Raji (cell line): ENCODE results near the gene NKRF.
A peak's percentile ranks its signal among the peaks of the same experiment; 100 is the strongest.

Experiments
- POLR2A ChIP-seq: IDR thresholded peaks from 2 replicates; pipeline ENCODE4 v1.6.1; 2011; ENCODE audit warnings: low read depth, low read length, control low read depth; ENCODE audit not compliant: insufficient read depth

The NKRF gene

DNA sequence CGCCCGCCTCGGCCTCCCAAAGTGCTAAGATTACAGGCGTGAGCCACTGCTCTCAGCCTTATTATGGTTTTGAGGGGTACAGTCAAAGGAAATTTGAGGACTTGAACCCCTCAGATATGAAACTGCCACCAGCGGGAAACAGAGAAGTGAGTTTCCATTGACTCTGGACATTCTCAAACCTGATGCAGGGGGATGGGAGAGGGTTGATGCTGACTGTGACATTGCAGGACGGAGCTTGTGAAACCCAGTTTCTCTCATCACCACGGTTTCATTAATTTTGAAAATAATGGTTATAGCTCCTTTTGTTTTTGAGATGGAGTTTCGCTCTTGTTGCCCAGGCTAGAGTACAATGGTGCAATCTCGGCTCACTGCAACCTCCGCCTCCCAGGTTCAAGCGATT, 18.2 kb upstream of the NKRF start:
- TF ChIP-seq POLR2A, result no peak

DNA sequence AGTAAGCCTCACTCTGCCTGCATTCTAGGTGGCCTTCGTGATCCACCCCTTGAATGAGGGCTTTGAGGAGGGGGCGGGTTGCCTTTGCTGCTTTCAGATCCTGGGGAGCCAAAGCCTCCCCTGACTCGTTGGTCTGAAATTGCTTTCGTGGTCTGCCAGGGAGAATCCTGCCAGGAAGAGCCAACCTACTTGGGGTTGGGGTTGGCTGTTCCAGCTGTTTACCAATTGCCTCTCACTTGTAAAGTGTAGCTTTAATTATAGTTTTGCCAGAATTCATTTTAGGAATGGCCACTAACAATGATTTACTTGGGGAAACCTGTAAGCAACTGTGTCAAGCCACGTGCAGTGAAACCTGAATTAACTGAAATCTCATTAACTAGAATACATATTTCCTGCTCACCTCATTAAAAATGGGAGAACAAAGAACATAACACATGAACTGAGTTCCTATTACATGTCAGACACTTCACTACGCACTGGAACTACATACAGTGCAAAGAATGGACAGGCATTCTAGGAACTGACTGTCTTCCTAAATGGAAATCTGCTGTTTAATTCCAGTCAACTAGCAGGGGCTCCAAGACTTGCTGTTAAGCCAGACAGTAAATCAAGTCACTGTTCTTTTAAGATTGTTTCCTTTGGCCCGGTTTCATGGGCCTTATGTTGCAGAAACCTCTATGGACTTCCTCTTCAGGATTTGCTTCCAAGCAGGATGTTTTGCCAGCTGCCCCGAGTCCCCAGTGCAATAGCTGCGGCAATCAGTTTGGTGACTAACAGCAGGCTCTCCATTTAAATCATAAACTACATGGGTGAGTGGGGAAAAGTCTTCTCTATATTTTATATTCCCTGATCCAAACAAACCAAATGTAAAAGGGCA, 16.4 kb upstream of the NKRF start:
- no peak for TF ChIP-seq POLR2A

DNA sequence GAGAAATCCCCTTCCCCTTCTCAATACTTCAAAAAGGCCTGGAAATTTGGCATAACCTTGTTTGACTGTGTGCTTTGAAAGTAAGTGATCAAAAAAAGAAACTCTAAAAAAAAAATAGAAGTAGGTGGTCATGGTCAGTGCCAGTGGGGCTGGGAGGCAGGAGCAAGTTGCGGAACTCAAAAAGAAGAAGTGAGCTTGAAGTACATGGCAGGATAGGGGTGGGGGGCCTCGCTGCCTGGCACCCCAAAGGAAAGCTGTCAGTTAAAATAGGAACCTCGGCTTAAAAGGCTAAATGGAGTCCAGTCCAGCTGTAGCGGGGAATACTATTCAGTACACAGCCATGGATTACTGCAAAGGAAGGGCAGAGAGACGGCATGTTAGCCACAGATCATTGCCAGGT, 12.2 kb upstream of the NKRF start:
- TF ChIP-seq POLR2A, result no peak

DNA sequence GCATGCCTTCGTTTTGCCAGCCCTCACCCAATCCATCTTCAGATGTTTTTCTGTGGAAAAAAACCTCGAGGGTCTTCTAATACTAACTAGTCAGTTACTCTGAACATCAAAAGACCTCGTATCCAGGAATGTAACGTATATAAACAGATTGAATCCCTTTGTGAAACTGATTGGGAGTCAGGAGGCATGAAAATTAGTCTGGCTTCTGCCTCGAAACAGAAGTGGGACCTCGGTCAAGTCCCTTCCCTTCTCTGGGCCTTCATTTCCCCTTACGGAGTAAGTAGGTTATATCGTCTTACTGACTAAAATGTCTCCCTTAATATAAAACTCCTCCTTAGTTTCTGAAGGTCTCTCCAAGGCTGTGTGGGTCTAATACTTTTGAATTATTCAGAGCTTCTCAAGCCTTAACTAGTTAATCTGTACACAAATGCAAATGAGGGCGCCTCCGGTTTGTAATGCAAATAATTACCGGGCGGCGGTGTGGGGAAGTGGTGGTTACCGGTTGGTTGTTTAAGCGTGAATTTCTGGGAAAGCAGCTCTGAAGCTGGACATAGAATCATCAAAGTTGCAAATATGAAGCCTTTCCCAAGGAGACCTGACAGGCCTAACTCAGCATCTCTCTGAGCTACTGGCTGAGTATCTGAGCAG, 11.4 kb upstream of the NKRF start:
- TF ChIP-seq POLR2A, result no peak

DNA sequence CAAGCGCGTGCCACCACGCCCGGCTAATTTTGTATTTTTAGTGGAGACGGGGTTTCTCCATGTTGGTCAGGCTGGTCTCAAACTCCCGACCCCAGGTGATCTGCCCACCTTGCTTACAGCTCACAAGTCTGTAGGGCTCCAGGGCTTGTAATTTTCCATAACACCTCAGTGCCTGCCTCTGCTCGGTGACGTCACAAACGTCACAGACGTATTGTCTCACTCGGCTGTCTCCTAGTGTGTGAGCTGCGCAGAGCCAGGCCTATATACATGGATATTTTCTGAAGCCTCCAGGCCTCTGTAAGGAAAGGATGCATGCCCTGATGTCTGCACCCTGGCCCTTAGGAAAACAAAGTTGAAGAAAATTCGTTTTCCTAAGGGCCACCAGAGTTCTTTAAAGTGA, 8.6 kb upstream of the NKRF start:
- no peak for TF ChIP-seq POLR2A

DNA sequence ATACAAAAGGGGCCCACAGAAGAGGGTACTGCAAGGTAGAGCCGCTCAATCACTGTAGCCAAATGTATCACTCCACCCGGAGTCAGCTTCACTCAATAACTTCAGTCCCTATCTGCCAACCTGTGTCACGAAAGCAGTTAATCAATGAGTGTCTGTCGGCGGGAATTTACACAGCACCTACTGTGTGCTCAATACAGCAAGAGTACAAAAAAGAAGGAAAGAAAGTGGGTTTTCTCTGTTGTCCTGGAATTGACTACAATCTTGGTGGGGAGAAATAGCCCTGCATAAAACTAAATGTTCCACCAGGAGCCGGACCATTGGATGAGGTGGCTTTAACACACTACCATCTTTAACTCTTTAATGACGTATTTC, 780 bp upstream of the NKRF start:
- no peak for TF ChIP-seq POLR2A

DNA sequence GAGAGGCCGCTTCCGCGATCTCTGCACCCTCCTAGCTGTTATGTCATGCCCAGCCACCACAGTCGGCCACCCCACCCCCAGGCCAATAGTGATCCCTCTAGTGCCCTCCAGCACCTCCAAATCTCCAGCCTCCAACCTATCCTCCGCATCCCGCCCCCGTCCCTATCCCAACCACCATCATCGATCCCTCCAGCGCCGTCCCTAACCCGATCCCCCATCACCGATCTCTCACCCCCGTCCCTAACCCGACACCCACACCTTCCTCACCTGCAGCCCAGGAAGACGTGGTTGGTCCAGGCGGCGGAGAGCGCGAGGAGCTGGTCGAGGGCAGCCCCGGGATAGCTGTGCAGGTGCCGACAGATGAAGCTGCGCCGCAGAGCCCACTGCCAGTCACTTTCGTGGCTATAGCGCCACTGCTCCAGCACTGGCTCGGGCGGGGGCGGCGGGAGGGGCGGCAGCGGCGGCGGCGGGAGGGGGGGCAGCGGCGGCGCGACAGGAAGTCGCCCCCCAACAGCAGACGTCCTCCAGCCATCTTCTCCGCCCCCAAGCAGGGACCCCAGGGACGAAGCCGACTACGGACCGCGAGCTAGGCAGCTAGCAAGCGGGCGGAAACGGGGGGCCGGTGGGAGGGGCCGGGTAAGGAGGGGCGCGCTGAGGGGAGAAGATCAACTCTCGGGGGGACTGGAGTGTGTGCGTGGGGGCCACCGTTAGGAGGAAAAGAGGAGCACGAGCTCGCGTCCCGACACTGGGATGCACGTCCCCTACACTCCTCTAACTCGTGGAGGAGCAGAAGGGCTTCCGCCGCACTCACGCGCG, 552 bp downstream of the NKRF start:
- TF ChIP-seq POLR2A, result no peak

DNA sequence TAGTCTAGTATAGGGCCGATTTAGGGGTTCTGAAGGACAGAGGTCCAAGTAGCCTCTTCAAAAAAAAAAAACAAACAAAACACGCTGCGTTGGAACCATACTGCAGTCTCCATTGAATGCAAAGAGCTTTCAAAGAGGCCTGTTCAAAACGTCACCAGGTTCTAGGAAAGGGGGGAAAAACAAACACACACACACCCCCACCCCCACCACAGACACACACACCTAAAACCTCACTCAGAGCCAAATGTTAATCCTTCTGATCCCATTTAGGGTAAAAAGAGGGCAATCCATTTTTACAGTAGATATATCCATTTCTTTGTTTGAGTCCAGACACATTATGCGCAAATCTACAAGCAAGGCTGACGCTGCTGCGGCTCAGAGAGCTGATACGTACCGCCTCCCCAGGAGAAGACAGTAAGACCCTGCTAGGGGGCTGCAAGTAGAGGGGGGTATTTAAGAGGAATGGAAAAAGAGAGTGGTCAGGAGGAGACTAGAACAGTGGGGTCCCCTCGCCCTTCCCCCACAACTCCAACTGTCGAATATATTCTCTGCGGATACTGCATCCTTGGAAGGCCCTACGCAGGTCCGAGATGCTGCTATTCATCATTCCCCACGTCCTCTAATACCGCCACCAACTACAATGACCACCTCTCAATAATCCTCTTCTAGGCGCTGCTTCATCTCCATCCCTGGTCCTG, 1.3 kb downstream of the NKRF start:
- no peak for TF ChIP-seq POLR2A

DNA sequence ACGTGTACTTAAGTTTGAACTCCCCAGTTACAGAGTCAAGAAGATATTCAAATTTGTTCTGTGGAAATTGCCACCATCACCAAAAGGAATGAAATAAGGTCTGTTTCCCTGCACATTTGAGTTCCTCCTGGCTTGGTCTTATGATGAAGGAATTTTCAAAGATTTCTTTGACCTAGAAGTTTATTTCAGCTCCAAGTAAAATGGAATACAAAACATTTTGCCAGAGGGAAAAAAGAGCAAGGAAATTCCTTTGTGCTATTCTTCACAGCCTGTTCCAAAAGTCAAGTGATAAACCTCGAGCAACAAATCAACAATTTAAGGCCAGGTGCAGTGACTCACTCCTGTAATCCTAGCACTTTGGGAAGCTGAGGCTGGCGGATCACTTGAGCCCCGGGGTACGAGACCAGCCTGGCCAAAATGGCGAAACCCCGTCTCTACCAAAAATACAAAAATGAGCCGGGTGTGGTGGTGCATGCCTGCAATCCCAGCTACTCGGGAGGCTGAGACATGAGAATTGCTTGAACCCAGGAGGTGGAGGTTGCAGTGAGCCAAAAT, 3.4 kb downstream of the NKRF start:
- no peak for TF ChIP-seq POLR2A

DNA sequence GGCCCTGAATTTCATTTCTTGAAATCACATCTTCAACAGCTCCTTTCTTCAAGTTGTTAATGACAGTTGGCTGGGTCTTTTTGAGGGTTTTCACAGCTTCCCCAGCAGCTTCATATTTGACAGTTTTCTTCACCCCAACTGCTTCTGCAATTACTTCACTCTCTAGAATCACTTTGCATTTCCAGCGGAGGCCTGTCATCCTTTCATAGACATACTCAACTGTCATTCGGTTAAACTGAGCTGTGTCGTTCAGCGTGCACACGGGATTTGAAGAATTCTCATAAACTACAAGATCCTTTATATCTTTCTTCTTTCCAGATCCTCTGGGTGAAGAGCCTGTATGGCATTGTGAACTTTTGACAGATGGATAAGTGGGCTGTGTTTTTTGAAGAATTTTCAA, 16.4 kb downstream of the NKRF start:
- no peak for TF ChIP-seq POLR2A

DNA sequence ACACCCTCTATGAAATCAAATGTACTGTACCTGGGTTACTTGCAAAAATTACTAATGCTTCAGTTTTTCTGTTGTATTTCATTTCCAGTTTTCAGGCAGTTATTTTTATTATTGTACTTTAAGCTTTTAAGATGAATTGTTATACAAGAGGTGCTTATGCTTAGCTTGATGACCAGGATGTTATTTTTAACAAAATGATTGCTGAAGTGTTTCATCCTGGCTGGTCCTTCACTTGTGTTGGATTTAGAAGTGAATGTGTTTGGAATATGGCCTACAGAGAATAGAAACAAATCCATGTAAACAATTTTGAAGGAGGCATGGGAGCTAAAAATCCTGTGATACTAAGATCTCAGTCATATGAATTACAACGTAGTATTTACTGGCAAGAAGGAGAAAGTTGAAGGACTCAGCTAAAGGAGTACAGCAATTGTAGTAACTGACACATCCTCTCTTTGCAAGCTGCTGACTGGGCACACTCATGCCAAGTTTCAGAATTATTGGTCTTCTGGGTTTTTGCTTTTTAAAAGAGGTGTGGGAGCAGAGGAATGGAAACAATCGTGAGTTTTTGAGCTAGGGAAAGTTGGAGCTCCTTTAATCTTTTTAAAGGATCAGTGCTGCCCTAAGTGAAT, 22.7 kb downstream of the NKRF start:
- no peak for TF ChIP-seq POLR2A

DNA sequence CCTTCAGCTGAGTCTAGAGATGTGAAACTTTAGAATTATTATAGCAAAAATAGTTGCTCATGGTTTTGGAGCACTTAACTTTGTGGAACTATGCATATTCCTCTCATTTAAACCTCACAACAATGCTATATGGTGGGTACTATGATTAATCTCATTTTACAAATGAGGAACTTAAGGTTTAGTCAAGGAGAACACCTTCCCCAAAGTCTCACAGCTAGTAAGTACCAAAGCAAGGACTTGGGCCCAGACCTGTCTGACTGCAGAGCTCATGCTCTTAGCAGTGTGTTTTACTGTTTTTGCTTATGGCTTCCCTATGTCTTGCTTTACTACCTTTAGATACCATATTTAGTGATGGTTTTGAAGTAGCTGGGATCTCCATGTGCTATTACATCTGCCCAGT, 26.8 kb downstream of the NKRF start:
- no peak for TF ChIP-seq POLR2A

DNA sequence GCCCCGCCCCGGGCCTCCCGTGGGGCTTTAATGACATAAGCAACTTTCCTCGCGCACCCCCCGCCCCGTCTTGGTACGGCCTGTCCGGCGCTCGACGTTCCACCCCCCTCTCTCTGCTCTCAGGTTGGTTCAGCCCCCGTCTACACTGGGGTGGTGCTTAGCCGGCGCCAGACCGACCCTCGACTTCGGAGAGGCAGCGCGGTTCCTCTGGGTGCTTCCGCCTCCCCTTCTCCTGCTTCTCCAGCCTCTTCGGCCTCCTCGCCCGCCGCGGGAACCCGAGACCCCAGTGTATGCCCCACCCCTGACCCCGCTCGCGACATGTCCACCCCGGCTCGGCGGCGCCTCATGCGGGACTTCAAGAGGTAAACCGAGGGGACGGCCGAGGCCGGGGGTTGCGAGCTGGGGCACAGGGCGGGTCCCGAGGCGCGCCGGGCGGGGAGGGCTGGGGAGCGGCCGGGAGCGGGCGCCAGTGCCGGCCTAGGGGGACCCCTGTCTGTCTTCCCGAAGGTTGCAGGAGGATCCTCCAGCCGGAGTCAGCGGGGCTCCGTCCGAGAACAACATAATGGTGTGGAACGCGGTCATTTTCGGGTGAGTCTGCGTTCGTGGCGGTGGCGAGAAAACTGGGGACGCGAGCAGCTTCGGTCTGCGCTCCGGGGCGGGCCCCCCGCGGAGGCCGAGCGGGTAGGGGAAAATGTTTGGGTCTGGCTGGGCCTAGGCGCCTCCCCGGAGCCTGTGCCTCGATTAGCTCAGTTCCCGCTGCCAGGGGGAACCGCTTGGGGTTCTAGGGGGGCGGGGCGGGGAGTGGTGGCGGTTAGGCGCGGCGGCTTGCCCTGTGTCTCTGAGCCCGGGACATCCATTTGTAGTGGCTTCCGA, 31.6 kb downstream of the NKRF start, which contains the start of gene UBE2A:
UBE2A (plus strand) TSS at position 170 of the 873 bp plus-strand sequence; CDS start at position 319, 149 bp downstream.
- peak; percentile 95 for TF ChIP-seq POLR2A

DNA sequence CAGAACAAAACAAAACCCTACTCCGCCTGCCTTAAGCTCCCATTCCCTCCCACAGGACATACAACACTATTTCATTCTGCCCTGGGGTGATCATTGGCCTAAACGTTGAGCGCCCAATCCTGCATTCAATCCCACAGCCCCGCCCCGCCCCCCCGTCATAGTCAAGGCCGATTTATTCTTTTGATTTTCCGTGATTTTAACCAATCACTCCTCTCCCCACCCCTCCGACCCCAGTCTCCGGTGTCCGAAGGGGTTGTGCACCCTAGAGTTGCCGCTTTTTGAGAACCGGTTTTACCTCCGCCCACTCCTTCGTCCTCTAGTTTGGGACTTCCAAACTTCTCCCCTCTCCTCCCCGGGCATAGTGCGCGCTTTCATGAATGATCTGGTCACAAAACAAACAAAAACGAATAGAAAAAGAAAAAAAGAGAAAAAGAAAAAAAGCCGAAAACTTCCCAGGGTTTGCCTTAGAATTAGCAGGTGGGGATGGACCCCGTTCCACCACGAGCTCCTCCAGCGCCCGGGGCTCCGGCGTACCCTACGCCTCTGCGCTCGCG, 32.3 kb downstream of the NKRF start:
- TF ChIP-seq POLR2A, result no peak

DNA sequence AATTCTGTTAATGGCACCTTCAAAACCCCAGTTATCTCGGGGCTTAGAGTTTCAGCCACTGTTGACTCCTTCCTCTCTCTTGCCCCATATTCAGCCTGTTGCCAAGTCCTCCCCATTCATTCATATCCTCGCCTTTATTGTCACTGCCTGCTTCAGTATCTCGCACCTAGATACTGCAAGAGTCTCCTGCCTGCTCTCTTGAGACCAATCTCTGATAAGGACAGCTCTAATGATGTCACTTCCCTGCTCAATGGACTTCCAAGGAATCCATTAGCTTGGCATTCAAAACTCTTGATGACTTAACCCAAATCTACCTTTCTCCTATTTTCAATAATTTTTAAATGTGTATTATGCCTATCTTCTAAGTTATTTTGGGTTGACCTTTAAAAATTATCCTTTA, 33.0 kb downstream of the NKRF start:
- TF ChIP-seq POLR2A, result no peak
